Measurements from ENCODE around the gene ZCCHC7. TPM values are rescaled to one million over a fixed set of nuclear protein-coding genes. Genes with fewer than 3 reads are reported as not detected.

ZCCHC7 gene
- total RNA-seq, 1 donor from 2014 or later = 21.7 TPM

DNA sequence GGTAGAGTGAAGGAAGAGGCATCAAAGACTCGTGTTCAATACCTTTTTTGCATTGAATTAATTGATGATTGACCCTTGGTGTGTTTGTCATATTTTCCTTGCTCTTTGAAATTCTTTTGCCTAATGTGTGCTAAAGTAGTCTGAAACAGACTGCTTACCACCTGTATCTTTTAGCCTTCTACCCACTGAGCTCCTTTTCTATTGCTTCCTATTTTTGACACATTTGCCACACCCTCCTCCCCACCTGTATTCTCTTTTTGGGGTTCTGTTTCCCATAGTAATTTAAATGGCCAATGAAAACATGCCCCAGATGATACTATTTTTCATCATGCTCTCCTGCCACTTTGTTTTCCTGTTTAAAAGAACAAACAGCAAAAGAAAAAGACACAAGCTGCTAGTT, 78.5 kb downstream of the ZCCHC7 start:
- TF ChIP-seq, protein P1, sequence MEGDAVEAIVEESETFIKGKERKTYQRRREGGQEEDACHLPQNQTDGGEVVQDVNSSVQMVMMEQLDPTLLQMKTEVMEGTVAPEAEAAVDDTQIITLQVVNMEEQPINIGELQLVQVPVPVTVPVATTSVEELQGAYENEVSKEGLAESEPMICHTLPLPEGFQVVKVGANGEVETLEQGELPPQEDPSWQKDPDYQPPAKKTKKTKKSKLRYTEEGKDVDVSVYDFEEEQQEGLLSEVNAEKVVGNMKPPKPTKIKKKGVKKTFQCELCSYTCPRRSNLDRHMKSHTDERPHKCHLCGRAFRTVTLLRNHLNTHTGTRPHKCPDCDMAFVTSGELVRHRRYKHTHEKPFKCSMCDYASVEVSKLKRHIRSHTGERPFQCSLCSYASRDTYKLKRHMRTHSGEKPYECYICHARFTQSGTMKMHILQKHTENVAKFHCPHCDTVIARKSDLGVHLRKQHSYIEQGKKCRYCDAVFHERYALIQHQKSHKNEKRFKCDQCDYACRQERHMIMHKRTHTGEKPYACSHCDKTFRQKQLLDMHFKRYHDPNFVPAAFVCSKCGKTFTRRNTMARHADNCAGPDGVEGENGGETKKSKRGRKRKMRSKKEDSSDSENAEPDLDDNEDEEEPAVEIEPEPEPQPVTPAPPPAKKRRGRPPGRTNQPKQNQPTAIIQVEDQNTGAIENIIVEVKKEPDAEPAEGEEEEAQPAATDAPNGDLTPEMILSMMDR (IDR thresholded peaks at IDR 0.05; ENCODE audit: insufficient read depth, low read depth, low read length) = no peak
- no peak for TF ChIP-seq EZH2 (IDR thresholded peaks at IDR 0.05; ENCODE audit: insufficient read depth, low read length)
- no peaks in the 10 kb centered on the region for H3K27me3 Mint-ChIP-seq (ENCODE audit: low read depth, unreplicated experiment)

DNA sequence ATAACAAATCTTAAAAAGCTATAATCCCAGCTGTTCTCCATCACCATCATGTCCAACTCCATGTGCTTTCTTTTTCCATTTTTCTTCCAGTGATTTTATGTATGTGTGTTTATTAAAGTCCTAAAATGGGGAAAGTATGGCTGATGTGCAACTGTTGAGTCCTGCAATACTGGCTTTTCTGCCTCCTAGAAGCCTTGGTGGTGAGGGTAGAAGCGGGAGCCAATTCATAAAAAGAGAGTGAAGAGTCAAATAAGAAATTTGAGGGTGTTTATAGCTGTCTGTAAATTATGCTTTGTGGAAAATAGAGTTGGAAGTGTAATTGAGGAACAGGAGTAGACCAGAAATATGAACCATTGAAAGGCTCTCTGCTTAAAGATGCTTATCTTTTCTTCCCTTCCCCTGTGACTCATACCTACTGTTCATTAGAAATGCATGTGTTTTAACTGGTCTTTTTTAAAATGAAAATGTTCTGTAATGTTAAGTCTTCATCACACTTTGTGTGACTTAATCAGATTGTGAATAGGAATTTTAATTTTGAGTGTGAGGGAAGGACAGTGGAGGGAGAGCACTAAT, 80.1 kb downstream of the ZCCHC7 start:
- H3K4me1 ChIP-seq (ENCODE audit: insufficient read depth, low read length) = peaks cover 17% of the 10 kb centered on the region
- no peaks in the 10 kb centered on the region for H3K36me3 ChIP-seq (ENCODE audit: insufficient read depth, low read length)
- FAIRE-seq (no peak), DNase-seq (ENCODE audit: low read depth) (peak; percentile 73)
- peak overlapping the region; percentile 53 for H3K4me2 ChIP-seq (ENCODE audit: low read length)
- Mint-ChIP-seq H3K27me3 (ENCODE audit: low read depth, unreplicated experiment) (no peaks in the 10 kb centered on the region), H3K4me3 (ENCODE audit: unreplicated experiment) (no peak overlapping the region), H3K36me3 (ENCODE audit: low read depth, unreplicated experiment) (peaks cover 2% of the 10 kb centered on the region), H3K9me3 (ENCODE audit: unreplicated experiment) (peaks cover 6% of the 10 kb centered on the region), H3K4me1 (ENCODE audit: low read depth, unreplicated experiment) (peaks cover 37% of the 10 kb centered on the region), H3K27ac (ENCODE audit: unreplicated experiment) (peak overlapping the region; percentile 55)
- peaks cover 6% of the 10 kb centered on the region for H4K20me1 ChIP-seq (ENCODE audit: insufficient read depth, low read length)
- H3K79me2 ChIP-seq (ENCODE audit: insufficient read depth, low read length) = peaks cover 12% of the 10 kb centered on the region
- H3K4me3 ChIP-seq (ENCODE audit: insufficient read depth, low read depth, low read length) = no peak overlapping the region
- no peak overlapping the region for H3K9ac ChIP-seq (ENCODE audit: low read length)
- TF ChIP-seq, protein P1 (IDR thresholded peaks at IDR 0.05; ENCODE audit: insufficient read depth, low read depth, low read length) = no peak
- TF ChIP-seq EZH2 (IDR thresholded peaks at IDR 0.05; ENCODE audit: insufficient read depth, low read length) = no peak
- H3K9me3 ChIP-seq (ENCODE audit: insufficient read depth, low read depth, low read length) = no peaks in the 10 kb centered on the region
- H3K27me3 ChIP-seq (ENCODE audit: insufficient read depth, low read length) = no peaks in the 10 kb centered on the region
- H3K27ac ChIP-seq (ENCODE audit: low read depth, low read length) = no peak overlapping the region
- H2AFZ ChIP-seq (ENCODE audit: low read depth, low read length) = no peak overlapping the region

More for the DNA sequence above, 78.5 kb downstream of the ZCCHC7 start:
- Histone ChIP-seq H2AFZ (ENCODE audit: low read depth, low read length) (no peak overlapping the region), H3K4me1 (ENCODE audit: insufficient read depth, low read length) (peaks cover 17% of the 10 kb centered on the region), H3K4me2 (ENCODE audit: low read length) (no peak overlapping the region), H3K36me3 (ENCODE audit: insufficient read depth, low read length) (no peaks in the 10 kb centered on the region), H3K4me3 (ENCODE audit: insufficient read depth, low read depth, low read length) (no peak overlapping the region), H3K9ac (ENCODE audit: low read length) (no peak overlapping the region), H4K20me1 (ENCODE audit: insufficient read depth, low read length) (peaks cover 3% of the 10 kb centered on the region), H3K9me3 (ENCODE audit: insufficient read depth, low read depth, low read length) (no peaks in the 10 kb centered on the region), H3K27ac (ENCODE audit: low read depth, low read length) (no peak overlapping the region), H3K27me3 (ENCODE audit: insufficient read depth, low read length) (no peaks in the 10 kb centered on the region), H3K79me2 (ENCODE audit: insufficient read depth, low read length) (peaks cover 4% of the 10 kb centered on the region)
- Mint-ChIP-seq H3K9me3 (ENCODE audit: unreplicated experiment) (no peaks in the 10 kb centered on the region), H3K4me3 (ENCODE audit: unreplicated experiment) (no peak overlapping the region), H3K4me1 (ENCODE audit: low read depth, unreplicated experiment) (peaks cover 37% of the 10 kb centered on the region), H3K36me3 (ENCODE audit: low read depth, unreplicated experiment) (peaks cover 2% of the 10 kb centered on the region), H3K27ac (ENCODE audit: unreplicated experiment) (no peak overlapping the region)
- DNase-seq (ENCODE audit: low read depth) = no peak
- FAIRE-seq = no peak

DNA sequence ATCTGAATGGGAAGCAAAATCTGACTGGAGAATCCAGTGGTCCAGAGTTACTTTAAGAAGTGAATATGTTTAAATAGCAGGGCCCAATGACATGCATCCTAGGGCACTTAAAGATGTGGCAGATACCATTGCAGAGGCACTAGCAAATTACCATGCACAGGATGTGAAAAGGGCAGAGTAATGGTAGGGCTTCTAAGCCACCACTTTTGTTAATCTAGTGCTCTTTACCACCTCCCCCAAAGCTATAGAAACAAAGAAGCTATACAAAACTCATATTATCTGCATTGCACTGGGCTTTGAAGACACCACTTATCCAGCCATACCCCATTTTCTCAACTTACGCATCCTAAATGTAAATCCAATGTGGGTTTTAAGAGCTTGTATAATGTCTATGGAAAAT, 81.2 kb downstream of the ZCCHC7 start:
- Histone ChIP-seq H2AFZ (ENCODE audit: low read depth, low read length) (no peak overlapping the region), H3K27me3 (ENCODE audit: insufficient read depth, low read length) (no peaks in the 10 kb centered on the region), H3K4me2 (ENCODE audit: low read length) (no peak overlapping the region), H3K36me3 (ENCODE audit: insufficient read depth, low read length) (no peaks in the 10 kb centered on the region), H3K4me1 (ENCODE audit: insufficient read depth, low read length) (peaks cover 17% of the 10 kb centered on the region), H3K9me3 (ENCODE audit: insufficient read depth, low read depth, low read length) (no peaks in the 10 kb centered on the region), H3K9ac (ENCODE audit: low read length) (no peak overlapping the region), H3K27ac (ENCODE audit: low read depth, low read length) (no peak overlapping the region), H3K79me2 (ENCODE audit: insufficient read depth, low read length) (peaks cover 15% of the 10 kb centered on the region), H4K20me1 (ENCODE audit: insufficient read depth, low read length) (peaks cover 11% of the 10 kb centered on the region), H3K4me3 (ENCODE audit: insufficient read depth, low read depth, low read length) (no peak overlapping the region)
- Mint-ChIP-seq H3K4me3 (ENCODE audit: unreplicated experiment) (no peak overlapping the region), H3K9me3 (ENCODE audit: unreplicated experiment) (peaks cover 6% of the 10 kb centered on the region), H3K27me3 (ENCODE audit: low read depth, unreplicated experiment) (no peaks in the 10 kb centered on the region), H3K27ac (ENCODE audit: unreplicated experiment) (no peak overlapping the region), H3K36me3 (ENCODE audit: low read depth, unreplicated experiment) (peaks cover 2% of the 10 kb centered on the region), H3K4me1 (ENCODE audit: low read depth, unreplicated experiment) (peaks cover 37% of the 10 kb centered on the region)
- TF ChIP-seq, protein P1 (IDR thresholded peaks at IDR 0.05; ENCODE audit: insufficient read depth, low read depth, low read length) = no peak
- no peak for TF ChIP-seq EZH2 (IDR thresholded peaks at IDR 0.05; ENCODE audit: insufficient read depth, low read length)
- FAIRE-seq (no peak), DNase-seq (ENCODE audit: low read depth) (no peak)

All from astrocyte (in vitro differentiated cells and primary cell).